ENCODE data around the gene HS3ST3B1.

- TF ChIP-seq CTCF (IDR thresholded peaks at IDR 0.05; ENCODE audit: low read length): no peak
- no peak for TF ChIP-seq EZH2phosphoT487 (IDR thresholded peaks at IDR 0.05; ENCODE audit: low read length)
- no peak for TF ChIP-seq EZH2 (optimal IDR thresholded peaks at IDR 0.05; ENCODE audit: low read depth, low read length)
Measured at GRCh38 chr17:14318109-14318917, 17.4 kb downstream of the HS3ST3B1 start.
